ENCODE data around the gene SUPT3H. TPM values are rescaled to one million over a fixed set of nuclear protein-coding genes. Genes with fewer than 3 reads are reported as not detected.

The SUPT3H gene
- total and polyA plus RNA-seq, 2 of the 13 experiments (the other 11 are each of a cell fraction or from before 2014, with no cell fraction given) = 11.9 to 36.1 TPM

GRCh38 chr6:45199554-45199953, 178.2 kb downstream of the SUPT3H start (continued):
- TF ChIP-seq CEBPB (IDR thresholded peaks at IDR 0.05; ENCODE audit: borderline replicate concordance, low read depth, low read length) (no peak), KDM3A (CRISPR knock-in tag; IDR thresholded peaks at IDR 0.05; ENCODE audit: low read depth) (0 out of 2 replicates have a peak, but pooled peaks have one; percentile 25), DZIP1 (CRISPR knock-in tag; IDR thresholded peaks at IDR 0.05) (no peak), NONO (IDR thresholded peaks at IDR 0.05) (no peak), NONO (CRISPR knock-in tag; conservative IDR thresholded peaks at IDR 0.05) (peak; percentile 37; the same call in 1 of the 2 replicates), ZNF468 (CRISPR knock-in tag; IDR thresholded peaks at IDR 0.05) (no peak), MAFK (conservative IDR thresholded peaks at IDR 0.05 in 1 of 2, IDR thresholded peaks at IDR 0.05 in 1 of 2; ENCODE audit: low read length in 2 of 2) (no peak), FOXP1 (IDR thresholded peaks at IDR 0.05) (no peak), FOXP1 (CRISPR knock-in tag; IDR thresholded peaks at IDR 0.05) (peak; percentile 79), YEATS4 (CRISPR knock-in tag; IDR thresholded peaks at IDR 0.05; ENCODE audit: borderline replicate concordance) (no peak), ATF1 (CRISPR knock-in tag; IDR thresholded peaks at IDR 0.05) (peak; percentile 32; the same call in 1 of the 2 replicates), THAP7 (CRISPR knock-in tag; IDR thresholded peaks at IDR 0.05) (no peak), SNRNP70 (IDR thresholded peaks at IDR 0.05; ENCODE audit: low read depth, low read length) (no peak), ZNF496 (CRISPR knock-in tag; IDR thresholded peaks at IDR 0.05; ENCODE audit: insufficient replicate concordance) (no peak), TARDBP (CRISPR knock-in tag; IDR thresholded peaks at IDR 0.05) (0 out of 2 replicates have a peak, but pooled peaks have one; percentile 17), SUZ12 (IDR thresholded peaks at IDR 0.05; ENCODE audit: low read depth, low read length) (no peak), ZNF143 (CRISPR knock-in tag; IDR thresholded peaks at IDR 0.05) (no peak), NR2C2 (CRISPR knock-in tag; IDR thresholded peaks at IDR 0.05; ENCODE audit: borderline replicate concordance) (no peak), ZNF619 (CRISPR knock-in tag; IDR thresholded peaks at IDR 0.05) (no peak), POGZ (CRISPR knock-in tag; IDR thresholded peaks at IDR 0.05) (peak; percentile 77), SP140L (CRISPR knock-in tag; IDR thresholded peaks at IDR 0.05; ENCODE audit: borderline replicate concordance) (no peak)
- TF ChIP-seq, protein P1, sequence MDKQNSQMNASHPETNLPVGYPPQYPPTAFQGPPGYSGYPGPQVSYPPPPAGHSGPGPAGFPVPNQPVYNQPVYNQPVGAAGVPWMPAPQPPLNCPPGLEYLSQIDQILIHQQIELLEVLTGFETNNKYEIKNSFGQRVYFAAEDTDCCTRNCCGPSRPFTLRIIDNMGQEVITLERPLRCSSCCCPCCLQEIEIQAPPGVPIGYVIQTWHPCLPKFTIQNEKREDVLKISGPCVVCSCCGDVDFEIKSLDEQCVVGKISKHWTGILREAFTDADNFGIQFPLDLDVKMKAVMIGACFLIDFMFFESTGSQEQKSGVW (CRISPR knock-in tag; IDR thresholded peaks at IDR 0.05; ENCODE audit: borderline replicate concordance) = no peak
- TF ChIP-seq, protein P2, sequence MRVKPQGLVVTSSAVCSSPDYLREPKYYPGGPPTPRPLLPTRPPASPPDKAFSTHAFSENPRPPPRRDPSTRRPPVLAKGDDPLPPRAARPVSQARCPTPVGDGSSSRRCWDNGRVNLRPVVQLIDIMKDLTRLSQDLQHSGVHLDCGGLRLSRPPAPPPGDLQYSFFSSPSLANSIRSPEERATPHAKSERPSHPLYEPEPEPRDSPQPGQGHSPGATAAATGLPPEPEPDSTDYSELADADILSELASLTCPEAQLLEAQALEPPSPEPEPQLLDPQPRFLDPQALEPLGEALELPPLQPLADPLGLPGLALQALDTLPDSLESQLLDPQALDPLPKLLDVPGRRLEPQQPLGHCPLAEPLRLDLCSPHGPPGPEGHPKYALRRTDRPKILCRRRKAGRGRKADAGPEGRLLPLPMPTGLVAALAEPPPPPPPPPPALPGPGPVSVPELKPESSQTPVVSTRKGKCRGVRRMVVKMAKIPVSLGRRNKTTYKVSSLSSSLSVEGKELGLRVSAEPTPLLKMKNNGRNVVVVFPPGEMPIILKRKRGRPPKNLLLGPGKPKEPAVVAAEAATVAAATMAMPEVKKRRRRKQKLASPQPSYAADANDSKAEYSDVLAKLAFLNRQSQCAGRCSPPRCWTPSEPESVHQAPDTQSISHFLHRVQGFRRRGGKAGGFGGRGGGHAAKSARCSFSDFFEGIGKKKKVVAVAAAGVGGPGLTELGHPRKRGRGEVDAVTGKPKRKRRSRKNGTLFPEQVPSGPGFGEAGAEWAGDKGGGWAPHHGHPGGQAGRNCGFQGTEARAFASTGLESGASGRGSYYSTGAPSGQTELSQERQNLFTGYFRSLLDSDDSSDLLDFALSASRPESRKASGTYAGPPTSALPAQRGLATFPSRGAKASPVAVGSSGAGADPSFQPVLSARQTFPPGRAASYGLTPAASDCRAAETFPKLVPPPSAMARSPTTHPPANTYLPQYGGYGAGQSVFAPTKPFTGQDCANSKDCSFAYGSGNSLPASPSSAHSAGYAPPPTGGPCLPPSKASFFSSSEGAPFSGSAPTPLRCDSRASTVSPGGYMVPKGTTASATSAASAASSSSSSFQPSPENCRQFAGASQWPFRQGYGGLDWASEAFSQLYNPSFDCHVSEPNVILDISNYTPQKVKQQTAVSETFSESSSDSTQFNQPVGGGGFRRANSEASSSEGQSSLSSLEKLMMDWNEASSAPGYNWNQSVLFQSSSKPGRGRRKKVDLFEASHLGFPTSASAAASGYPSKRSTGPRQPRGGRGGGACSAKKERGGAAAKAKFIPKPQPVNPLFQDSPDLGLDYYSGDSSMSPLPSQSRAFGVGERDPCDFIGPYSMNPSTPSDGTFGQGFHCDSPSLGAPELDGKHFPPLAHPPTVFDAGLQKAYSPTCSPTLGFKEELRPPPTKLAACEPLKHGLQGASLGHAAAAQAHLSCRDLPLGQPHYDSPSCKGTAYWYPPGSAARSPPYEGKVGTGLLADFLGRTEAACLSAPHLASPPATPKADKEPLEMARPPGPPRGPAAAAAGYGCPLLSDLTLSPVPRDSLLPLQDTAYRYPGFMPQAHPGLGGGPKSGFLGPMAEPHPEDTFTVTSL (CRISPR knock-in tag; IDR thresholded peaks at IDR 0.05; ENCODE audit: borderline replicate concordance) = peak; percentile 73; the same call in 1 of the 2 replicates

All from HepG2 (cell line).